ENCODE data around the gene GRHPR.

The GRHPR gene

DNA sequence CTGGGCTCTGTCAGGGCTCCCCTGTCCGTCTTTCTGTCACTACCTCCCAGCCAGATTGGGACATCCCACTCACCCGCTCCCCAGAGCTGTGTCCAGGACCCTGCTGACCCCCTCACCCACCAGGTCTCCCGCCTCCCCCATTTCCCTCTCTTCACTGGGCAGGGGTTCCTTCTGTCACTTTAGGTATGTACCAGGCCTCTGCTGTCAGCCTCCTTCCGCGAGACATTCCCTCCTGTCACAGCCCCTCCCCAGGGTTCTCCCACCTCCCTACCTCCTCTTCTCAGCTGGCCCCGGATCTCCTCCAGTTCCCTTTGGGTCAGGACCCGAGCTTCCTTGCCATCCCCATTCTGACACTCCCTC, 63.7 kb downstream of the GRHPR start:
- no peak for DNase-seq
